COLO829 (cell line): ENCODE results near the gene NR3C2.
A peak's percentile ranks its signal among the peaks of the same experiment; 100 is the strongest.
"Not testable (repeated sequence)": the region's sequence is repeated elsewhere in the genome, so short reads cannot be mapped to it uniquely, and the experiment has no call there.

ENCODE experiments used
- DNase-seq: peaks from one replicate; pipeline ENCODE4 v3.0.0; 2012; ENCODE audit warnings: low spot score

Gene NR3C2

DNA sequence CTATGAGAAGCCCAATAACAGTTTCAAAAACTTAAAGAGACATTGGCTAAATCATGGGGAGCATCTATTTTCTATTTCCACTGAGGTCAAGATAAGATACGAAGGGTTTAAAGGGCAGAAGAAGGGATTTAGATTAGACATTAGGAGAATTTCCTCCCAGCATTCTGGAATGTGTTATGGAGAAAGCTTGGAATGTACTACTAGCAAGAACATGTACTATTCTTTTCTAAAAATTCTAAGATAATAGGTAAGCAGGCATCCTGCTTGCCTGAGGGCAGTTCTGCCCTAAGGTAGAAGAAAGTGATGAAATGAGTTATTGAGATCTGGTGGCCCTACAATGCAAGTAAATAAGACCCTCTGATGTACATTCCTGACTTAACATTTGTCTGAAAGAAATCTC, 279.2 kb downstream of the NR3C2 start:
- no peak for DNase-seq

DNA sequence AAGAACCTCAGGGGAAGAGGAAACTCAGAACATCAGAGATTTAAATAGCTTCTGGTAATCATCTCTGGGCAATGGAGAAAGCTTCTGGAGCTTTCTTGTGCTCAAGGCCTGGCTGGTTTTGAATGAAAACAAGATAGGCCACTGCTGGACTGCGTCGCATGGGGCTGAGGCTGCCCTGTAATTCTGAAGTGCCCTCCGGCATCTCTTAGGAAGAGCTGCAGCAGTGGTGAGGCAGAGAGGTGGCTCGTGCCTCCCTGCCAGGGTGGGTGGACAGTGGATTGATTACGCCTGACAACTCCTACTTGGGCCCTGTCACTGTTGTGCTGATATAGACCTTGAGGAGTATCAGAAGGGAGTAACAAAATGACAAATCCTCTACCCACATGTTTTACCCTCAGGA, 279.7 kb downstream of the NR3C2 start:
- no peak for DNase-seq

DNA sequence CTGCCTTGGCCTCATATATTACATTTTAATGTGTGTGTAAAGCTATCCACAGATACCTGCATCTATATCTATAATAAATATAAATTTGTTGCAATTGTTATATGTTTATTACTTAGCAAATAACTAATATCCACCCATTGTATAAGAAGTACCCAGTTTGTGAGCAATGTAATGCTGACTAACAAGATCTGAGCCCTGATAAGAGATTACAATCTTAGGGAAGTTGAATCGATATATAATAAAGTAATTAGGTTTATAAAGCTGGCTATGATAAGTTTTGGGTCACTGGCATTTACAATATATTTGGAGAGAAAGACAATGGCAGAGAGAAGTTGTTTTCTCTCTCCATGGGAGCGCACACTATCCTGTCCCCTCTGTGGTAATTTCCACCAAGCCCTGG, 280.6 kb downstream of the NR3C2 start:
- DNase-seq: no peak

DNA sequence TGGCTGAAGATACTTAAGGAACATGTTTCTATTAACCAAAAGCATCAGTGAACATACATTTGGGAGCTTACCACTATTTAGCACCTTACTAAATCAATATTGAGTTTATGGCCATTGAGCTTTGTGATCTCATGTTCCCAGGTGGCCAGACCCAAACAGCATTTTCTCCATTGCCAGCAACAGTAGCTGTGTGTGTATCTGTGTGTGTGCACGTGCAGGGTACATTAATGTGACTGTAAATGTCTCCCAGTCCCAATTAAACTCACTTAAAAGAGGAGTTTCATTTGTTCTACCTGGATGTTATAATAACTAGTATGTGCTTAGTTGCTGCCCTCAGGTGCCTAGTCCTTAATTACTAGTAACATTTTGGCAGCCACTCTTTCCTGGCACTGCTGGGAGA, 282.4 kb downstream of the NR3C2 start:
- no peak for DNase-seq

- DNase-seq: no peak
These were observed 287.4 kb downstream of the NR3C2 start for GRCh38 chr4:148154769-148155168.

- DNase-seq: no peak
These were observed 289.2 kb downstream of the NR3C2 start for GRCh38 chr4:148152868-148153625.

DNA sequence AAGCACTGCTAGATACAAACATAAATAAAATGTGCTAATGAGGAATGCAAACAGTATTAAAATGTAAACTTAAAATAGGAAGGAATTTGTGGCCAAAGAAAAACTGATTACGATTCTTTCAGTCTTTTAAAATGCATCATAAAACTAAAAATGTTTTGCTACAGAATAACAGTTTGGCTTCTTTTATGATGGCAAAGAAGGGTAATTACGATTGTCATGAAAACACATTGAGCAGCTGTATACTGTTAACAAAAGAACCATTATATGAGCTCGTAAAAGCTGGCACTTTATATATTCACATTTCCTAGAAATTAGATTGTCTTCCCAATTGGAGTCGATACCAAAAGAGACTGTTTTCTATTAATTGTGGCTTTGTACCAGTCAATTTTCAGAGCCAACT, 290.4 kb downstream of the NR3C2 start:
- DNase-seq: no peak

DNA sequence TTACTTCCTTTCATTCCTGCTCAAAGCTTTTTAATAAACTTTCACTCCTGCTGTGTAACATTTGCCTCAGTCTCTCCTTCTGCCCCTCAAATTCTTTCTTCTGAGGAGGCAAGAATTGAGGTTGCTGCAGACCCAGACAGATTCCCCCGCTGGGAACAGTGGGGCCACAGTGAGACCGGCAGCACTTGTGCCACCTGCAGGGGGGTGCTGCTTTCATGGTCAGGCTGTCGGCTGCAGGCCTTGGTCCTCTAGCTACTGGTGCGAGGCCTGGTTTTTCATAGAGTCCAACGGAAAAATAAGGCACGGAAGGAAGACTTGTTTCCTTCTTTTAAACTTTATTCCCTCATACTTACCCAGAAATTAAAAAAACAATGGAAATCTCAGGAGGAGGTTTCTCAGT, 296.7 kb downstream of the NR3C2 start:
- DNase-seq: no peak

- no peak for DNase-seq
These were observed 299.0 kb downstream of the NR3C2 start for GRCh38 chr4:148143174-148143573.

GRCh38 chr4:148141501-148141900, 300.7 kb downstream of the NR3C2 start:
- DNase-seq: no peak

DNA sequence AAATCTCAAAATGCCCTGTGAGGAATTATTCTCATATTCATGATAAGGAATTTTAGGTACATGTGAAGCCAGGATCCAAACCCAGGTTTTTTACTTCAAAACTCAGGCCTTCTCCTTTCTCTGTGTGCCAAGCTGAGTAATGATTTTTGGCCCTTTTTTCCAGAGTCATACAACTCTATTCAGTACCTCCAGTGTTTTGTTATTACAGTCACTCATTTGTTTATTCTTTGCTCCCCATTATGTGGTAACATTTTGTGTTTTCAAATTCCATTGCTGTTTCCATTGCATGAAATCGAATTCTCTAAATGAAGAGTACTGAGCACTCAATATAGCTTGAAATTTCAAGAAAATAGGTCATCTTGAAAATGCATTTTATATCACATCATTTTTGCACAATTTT, 315.4 kb downstream of the NR3C2 start:
- DNase-seq: no peak

- DNase-seq: no peak
These were observed 317.7 kb downstream of the NR3C2 start for GRCh38 chr4:148124512-148124911.

GRCh38 chr4:148123161-148123560, 319.1 kb downstream of the NR3C2 start:
- DNase-seq: not testable (repeated sequence)

GRCh38 chr4:148120216-148120615, 322.0 kb downstream of the NR3C2 start:
- DNase-seq: no peak

DNA sequence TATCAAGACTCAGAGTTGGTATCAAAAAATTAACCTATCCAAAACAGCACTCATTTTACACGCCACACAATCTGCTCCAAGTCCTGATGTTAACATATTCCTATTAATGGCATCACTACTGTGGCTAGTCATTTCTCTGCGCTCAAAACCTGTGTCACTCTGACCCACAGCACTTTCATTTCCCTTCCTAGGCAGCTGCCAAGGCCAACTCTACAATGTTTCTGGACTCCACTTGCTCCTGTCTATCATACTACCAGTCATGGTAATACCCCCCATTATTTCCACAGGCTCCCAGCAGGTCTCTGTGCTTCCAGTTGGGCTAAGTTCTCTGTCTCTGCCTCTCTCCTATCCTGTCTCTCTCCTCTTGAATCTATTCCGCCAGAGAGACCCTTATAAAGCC, 323.6 kb downstream of the NR3C2 start:
- no peak for DNase-seq

- no peak for DNase-seq
These were observed 324.0 kb downstream of the NR3C2 start for GRCh38 chr4:148118179-148118578.

GRCh38 chr4:148116969-148117368, 325.2 kb downstream of the NR3C2 start:
- DNase-seq: no peak

- DNase-seq: peak; percentile 14
These were observed 325.9 kb downstream of the NR3C2 start for GRCh38 chr4:148116264-148116663.

GRCh38 chr4:148114436-148114835, 327.8 kb downstream of the NR3C2 start:
- no peak for DNase-seq

DNA sequence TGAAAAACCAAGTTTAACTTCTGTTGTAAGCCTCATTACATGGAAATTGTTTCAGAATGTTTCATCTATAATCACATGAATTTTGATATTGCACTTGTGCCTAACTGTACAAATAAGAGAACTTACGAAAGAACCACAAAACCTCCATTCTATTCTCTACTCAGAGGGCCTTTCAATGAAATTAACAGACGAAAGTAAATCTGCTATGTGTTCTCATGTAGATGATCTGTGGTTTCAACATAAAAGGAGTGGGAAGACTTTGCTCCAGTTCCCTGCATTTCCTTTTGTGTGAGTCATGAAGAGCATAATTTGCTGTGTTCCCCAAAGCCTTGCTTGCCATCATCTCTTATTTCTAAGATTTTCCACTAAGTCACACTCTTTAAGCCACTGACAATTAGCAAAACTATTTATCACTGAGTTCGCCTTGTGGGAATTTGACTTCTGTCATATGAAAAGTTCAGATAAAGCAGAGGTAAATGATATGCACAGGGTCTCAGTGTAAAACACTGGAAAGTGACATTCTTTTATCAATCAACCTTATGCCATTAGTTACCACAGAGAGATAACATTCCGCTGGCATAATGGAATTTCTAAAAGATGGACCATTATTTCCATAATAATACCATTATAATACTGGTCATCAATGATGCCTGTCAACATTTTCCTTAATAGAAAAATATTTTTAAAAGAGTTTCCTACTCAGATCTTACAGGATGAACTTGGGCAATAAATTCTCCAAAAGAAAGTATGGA, 329.8 kb downstream of the NR3C2 start:
- peak; percentile 56 for DNase-seq

DNA sequence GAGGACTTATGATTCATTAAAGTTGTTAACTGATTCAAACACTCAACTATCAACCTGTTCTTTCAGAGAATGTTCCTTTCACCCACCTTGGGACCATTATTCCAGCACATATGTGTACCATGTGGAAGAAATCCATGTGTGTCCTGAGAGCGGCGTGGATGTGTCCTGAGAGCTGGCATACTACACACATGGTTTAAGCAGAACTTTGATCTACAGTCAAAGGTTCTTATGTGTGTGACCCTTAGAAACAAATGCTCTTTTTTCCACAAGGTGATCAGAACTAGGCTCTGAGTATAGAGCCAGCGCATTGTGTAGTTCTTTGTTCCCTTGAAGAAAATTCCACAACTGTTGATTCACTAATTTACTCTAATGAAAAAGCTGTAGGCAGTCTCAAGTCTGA, 332.0 kb downstream of the NR3C2 start:
- DNase-seq: no peak

GRCh38 chr4:148109216-148109615, 333.0 kb downstream of the NR3C2 start:
- DNase-seq: no peak

GRCh38 chr4:148108766-148109165, 333.4 kb downstream of the NR3C2 start:
- no peak for DNase-seq
